ENCODE data around the gene TELO2.
"Not testable (repeated sequence)": the region's sequence is repeated elsewhere in the genome, so short reads cannot be mapped to it uniquely, and the experiment has no call there.

TELO2 gene

GRCh38 chr16:1478937-1479336, 14.2 kb upstream of the TELO2 start:
- DNase-seq = not testable (repeated sequence)

DNA sequence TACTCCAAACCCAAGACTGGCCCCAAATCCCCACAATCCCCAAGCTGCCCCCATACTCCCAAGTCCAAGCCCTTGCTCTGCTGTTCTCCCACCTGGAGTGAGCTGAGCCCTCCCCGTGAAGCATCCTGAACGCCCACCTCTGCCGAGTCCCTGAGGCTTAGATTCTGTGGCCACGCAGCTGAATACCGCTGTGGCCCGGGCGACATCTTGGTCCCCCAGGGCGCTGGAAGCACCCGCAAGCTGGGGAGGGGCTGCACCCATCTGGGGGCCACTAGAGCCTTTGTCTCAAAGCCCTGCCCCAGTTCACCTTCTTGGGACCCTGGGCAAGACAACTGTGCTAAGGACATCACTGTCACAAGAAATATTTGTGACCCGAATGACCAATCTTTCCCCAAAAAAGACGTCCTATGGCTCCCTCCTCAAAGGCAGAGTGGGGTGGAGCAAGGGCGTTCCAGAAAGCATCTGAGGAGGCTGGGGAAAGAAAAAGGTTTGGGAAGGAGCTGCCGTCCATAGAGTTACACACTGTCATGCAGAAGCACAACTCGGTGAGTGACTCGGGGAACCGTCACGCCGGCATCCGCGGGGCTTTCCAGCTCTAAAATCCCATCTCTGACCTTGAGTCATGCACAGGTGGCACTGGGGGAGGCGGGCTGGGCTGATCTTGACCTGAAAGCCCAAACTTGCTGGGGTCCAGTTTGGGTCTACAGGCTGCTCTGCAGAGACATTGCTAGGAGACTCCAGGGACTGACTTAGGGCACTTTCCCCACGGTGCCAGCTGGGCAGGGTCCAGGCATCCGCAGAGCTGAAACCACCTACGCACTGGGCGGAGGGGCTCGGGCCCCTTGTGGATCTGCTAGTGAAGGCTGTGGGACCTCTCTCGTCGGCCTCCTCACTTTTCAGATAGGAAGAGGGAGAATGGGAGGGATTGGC, 11.0 kb upstream of the TELO2 start:
- no peak for DNase-seq

DNA sequence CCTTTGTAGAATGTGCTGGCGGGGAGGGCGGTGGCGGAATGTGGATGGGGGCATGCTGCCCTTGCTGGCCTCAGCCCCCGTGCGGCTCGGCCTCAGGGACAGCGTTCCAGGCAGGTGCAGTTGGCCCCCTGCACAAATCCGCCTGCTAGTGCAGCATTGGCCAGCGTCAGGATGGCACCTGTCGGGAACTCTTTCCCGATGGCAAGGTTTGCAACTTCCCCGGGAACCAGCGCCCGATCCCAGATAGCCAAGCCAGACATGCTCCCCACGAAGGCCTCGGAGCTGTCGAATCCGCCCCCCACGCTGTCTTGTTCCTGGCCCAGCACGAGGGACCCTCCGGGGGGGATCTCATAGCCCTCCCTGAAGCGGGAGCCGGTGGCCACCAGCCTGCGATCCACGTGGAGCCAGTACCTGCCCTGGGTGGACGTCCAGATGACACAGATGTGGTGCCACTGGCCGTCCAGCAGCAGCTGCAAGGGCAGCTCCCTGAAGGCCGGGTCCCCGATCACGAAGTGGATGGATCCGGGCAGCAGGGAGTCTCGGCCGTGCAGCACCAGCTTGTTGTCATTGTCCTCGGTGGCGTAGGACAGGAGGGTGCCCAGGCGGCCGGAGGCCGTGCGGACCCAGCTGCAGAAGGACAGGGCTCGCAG, 7.2 kb upstream of the TELO2 start:
- DNase-seq = no peak

DNA sequence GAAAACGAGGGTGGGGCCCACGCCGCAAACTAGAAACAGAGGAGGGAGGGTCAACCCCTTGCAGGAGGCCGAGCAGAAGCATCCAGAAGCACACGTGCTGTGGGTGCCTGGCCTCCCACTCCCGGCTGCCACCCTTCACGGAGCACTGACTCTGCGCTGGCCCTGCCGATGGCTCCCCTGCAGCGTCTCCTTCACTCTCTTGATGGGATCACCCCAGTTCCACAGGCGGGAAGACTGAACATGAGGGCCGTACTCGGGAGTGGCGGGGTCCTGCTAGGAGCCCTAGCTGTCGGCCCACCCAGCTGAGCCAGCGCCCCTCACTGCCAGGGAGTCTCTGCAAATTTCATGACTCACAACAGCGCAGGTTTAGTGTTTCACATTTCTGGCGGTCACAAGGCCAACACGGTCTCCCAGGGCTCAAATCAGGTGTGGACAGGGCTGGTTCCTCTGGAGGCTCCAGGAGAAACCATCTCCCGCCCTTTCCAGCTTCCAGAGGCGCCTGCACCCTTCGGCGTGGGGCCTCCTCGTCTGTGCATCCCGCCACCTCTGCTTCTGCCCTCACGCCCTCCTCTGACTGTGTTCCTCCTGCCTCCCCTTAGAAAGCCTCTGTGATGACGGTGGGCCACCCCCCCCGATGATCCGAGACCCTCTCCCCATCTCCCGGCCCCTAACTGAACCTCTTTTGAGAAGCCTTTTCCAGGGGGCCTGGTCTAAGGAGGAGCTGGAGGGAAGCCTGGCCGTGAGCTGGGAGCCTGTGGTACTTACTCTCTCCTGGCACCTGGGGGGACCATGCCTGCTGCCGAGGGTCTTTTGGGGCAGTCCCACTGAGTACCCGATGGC, 6.4 kb upstream of the TELO2 start:
- DNase-seq = no peak

- no peak for DNase-seq
These were observed 5.6 kb upstream of the TELO2 start for GRCh38 chr16:1487395-1488053.

DNA sequence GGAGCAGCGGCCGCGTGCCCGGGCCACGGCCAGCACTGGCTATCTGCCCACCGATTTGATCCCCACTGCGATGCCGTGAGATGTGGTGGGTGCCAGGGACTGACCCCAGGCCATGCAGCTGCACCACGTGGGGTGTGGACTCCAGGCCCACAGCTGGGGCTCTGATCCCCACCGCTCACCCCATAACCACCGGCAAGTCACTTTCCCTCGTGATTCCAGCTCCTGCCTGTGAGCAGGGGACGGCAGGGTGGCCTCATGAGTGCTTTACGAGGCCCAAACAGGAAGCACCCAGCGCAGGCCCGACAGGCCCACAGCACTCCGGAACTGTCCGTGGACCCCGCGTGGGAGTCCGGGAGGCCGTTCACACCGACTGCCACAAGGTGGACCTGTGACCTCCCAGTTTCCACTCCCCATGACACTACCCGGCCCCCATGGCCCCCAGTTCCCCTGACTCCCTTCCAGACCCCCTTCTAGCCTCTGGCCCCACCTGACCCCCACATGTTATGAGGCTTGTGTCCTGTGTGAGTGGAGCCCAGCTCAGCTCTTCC, 5.0 kb upstream of the TELO2 start:
- DNase-seq = no peak

DNA sequence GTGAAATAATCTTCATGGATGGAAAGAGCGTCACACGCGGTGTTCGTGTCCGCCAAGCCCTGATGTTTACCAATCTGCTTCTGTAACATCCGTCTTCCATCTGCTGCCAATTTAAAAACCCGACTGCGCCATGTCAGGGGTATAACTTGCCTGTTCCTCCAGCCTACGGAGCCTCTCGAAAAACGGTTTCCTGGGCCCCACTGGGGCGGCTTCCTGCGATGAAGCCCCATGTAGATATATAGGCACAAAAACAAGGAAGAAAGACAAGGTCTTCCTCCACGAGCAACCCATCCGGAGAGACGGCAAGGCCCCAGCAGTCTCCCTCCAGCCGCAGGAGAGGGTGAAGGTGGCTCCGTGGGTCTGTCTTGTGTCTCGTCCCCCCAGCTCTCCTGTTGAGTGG, 4.5 kb upstream of the TELO2 start, which contains the start of gene PTX4:
TSS of gene PTX4 (minus strand) at position 326 of the 400 bp plus-strand sequence. CDS start at position 291, 35 bp downstream.
- DNase-seq = no peak

GRCh38 chr16:1489077-1489476, 4.1 kb upstream of the TELO2 start:
- no peak for DNase-seq

DNA sequence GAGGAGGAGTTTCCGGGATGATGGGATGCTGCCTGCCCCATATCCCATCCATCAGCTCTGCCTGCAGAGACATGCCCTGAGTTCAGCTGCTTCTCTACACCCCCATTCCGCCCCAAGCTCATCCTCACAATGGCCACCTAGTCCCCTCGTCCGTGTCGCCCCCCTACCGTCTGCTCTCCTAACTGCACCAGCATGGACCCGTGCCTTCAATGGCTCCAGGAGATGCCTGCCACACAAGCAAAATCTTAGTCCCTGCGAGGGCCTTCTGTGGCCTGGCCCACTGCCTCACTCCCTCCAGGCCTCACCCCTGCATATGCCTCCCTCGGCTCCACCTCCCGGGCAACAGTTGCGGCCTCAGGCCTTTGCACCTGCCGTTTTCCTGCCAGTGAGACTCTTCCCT, 1.8 kb upstream of the TELO2 start:
- DNase-seq = no peak

GRCh38 chr16:1492082-1492922, 858 bp upstream of the TELO2 start:
- no peak for DNase-seq

GRCh38 chr16:1493746-1494094, 560 bp downstream of the TELO2 start:
- DNase-seq = no peak

- DNase-seq = no peak
These were observed 1.0 kb downstream of the TELO2 start for GRCh38 chr16:1494129-1494640.

GRCh38 chr16:1494711-1495110, 1.6 kb downstream of the TELO2 start:
- no peak for DNase-seq

- no peak for DNase-seq
These were observed 2.2 kb downstream of the TELO2 start for GRCh38 chr16:1495211-1495888.

GRCh38 chr16:1495889-1496262, 2.7 kb downstream of the TELO2 start:
- DNase-seq = no peak

- DNase-seq = no peak
These were observed 3.3 kb downstream of the TELO2 start for GRCh38 chr16:1496464-1496863.

- no peak for DNase-seq
These were observed 3.9 kb downstream of the TELO2 start for GRCh38 chr16:1497014-1497598.

DNA sequence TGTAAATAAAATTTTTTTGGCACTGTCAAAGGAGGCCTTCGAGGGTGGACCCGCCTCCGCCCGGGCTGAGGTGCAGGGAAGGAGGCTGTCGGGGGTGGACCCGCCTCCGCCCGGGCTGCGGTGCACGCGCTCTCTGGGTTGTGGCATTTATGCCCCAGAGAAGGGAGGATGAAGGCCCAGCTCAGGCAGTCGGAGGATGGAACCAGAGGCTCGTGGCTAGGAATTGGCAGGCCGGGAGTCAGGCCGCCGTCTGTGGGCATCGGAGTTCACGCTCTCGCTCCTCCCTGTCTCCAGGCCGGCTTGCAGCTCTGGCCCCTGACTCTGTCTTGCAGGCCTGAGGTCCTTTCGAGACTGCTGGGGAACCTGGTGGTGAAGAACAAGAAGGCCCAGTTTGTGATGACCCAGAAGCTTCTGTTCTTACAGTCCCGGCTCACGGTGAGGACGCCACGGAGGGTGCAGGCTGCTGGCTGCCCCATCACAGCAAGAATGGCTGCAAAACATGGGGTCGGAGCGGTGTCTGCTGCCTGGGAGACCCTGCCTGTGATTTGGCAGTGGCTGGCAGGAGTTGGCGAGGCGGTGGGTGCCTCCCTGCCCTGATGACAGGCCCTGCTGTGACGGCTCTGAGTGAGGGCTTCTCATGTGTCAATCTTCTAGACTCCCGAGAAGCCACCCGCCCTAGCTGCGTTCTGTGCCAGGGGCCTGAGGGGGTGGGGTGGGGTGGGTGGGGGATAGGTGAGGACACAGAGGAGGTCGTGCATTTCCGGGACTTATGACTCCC, 5.9 kb downstream of the TELO2 start:
- no peak for DNase-seq

GRCh38 chr16:1499756-1500464, 6.8 kb downstream of the TELO2 start:
- no peak for DNase-seq
